IPS DF 6.9 (cell line): ENCODE measurements around the gene SKIDA1.
"Not testable (repeated sequence)": the region's sequence is repeated elsewhere in the genome, so short reads cannot be mapped to it uniquely, and the experiment has no call there.

Experiments used
- DNase-seq: peaks from one replicate; pipeline ENCODE4 v3.0.0-alpha.2; 2013; ENCODE audit warnings: low read depth, low spot score
- H3K27ac ChIP-seq: one replicate; pipeline ENCODE4 v1.5.1; 2013; ENCODE audit warnings: low read length, control low read depth
- H3K27me3 ChIP-seq: 2 replicates; pipeline ENCODE4 v1.6.1; 2013; ENCODE audit warnings: mild to moderate bottlenecking, low read length; ENCODE audit not compliant: control insufficient read depth, insufficient read depth
- H3K36me3 ChIP-seq: 2 replicates; pipeline ENCODE4 v1.6.1; 2013; ENCODE audit warnings: low read length; ENCODE audit not compliant: control insufficient read depth, insufficient read depth
- H3K4me1 ChIP-seq: 2 replicates; pipeline ENCODE4 v1.6.1; 2013; ENCODE audit warnings: low read length; ENCODE audit not compliant: control insufficient read depth, insufficient read depth
- H3K4me3 ChIP-seq: 2 replicates; pipeline ENCODE4 v1.5.1; 2013; ENCODE audit warnings: mild to moderate bottlenecking, low read length
- H3K9me3 ChIP-seq: 2 replicates; pipeline ENCODE4 v1.6.1; 2013; ENCODE audit warnings: low read length, inconsistent platforms; ENCODE audit not compliant: control insufficient read depth, insufficient read depth
- whole genome bisulfite sequencing: extraction: QIAGEN DNeasy Blood & Tissue Kit; methylation state at CpG from one replicate; pipeline ENCODE4 v1.1.7; 2013; ENCODE audit warnings: mixed read lengths, missing lambda C conversion rate; ENCODE audit not compliant: insufficient read length, insufficient coverage; 5-methylcytosine and 5-hydroxymethylcytosine counted together

SKIDA1 gene

DNA sequence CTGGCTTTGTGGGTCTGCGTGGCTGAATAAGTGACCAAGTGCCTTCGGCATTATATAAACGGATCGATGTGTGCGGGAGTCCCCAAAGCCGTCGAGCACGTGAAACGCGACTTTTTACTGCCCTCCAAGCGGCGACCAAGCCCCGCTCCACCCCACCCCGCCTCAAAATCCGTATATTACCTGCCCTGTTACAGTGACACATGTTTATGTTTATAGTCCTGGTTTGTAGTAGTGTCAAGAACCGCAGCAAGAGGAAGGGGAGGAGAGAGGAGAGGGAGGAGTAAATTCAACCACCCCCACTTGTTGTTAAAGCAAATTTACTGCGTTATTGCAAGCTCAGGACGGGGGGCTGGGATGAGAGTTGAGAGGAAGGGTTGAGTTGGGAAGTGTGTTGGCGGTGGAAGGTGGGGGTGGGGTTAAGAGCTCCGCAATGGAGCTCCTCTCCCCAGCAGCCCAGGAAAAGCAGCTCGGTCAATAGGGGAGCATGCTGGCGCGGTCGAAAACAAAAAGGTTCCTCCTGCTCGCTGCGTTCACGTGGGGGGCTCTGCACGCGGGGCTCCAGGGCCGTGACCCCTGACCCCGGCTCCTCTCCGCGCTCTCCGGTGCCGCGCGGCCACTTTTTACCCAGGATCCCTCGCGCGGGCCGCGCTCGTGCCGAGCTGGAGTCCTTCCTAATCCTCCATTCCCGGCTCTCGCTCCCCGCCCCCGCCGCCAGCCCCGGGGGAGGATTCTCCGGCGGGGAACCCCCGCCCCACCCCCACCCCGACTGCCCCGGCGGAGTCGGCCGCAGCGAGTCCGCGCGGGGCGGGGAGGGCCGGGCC is at the start of gene SKIDA1:
TSS of gene SKIDA1 (minus strand) at position 316 of the 821 bp plus-strand sequence. CDS start 7,860 bp downstream, outside the sequence.
- Histone ChIP-seq H3K9me3 (no peaks in the 10 kb centered on the region), H3K4me1 (peaks cover 4% of the 10 kb centered on the region), H3K27me3 (no peaks in the 10 kb centered on the region), H3K27ac (peak within 1 kb of the TSS; percentile 33), H3K4me3 (peak within 1 kb of the TSS; percentile 60; the same call in 1 of the 2 replicates), H3K36me3 (no peaks in the 10 kb centered on the region)
- WGBS: no CpG with 5 or more reads among the region's 64 CpGs
- no peak for DNase-seq

DNA sequence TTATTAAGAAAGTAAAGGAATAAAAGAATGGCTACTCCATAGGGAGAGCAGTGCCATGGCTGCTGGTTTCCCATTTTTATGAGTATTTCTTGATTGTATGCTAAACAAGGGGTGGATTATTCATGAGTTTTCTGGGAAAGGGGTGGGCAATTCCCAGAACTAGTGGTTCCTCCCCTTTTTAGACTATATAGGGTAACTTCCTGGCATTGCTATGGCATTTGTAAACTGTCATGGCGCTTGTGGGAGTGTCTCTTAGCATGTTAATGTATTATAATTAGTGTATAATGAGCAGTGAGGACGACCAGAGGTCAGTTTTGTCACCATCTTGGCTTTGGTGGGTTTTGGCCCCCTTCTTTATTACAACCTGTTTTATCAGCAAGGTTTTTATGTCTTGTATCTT is 49.0 kb upstream of the SKIDA1 start:
- not testable (repeated sequence) for H3K27ac ChIP-seq, H3K4me1 ChIP-seq
- no CpG with 5 or more reads among the region's 2 CpGs for WGBS

DNA sequence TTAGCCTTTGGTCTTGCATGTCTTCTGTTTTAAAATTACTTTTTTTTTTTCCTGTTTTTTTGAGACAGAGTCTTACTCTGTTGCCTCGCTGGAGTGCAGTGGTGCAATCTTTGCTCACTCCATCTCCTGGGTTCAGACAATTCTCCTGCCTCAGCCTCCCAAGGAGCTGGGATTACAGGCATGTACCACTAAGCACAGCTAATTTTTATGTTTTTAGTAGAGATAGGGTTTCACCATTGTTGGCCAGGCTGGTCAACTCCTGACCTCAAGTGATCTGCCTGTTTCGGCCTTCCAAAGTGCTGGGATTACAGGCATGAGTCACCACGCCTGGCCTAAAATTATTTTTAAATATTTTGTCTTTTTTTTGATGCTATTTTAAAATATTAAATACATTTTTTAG is 47.1 kb upstream of the SKIDA1 start:
- no peak overlapping the region for H3K27ac ChIP-seq
- H3K27me3 ChIP-seq: no peaks in the 10 kb centered on the region
- no peaks in the 10 kb centered on the region for H3K9me3 ChIP-seq
- no peak for DNase-seq
- H3K4me1 ChIP-seq: no peaks in the 10 kb centered on the region; the same call in 1 of the 2 replicates
- no peaks in the 10 kb centered on the region for H3K36me3 ChIP-seq
- H3K4me3 ChIP-seq: no peak overlapping the region
- no CpG with 5 or more reads among the region's 3 CpGs for WGBS

More for the DNA sequence above, 49.0 kb upstream of the SKIDA1 start:
- H3K9me3 ChIP-seq, DNase-seq, H3K27me3 ChIP-seq, H3K36me3 ChIP-seq, H3K4me3 ChIP-seq: not testable (repeated sequence)

DNA sequence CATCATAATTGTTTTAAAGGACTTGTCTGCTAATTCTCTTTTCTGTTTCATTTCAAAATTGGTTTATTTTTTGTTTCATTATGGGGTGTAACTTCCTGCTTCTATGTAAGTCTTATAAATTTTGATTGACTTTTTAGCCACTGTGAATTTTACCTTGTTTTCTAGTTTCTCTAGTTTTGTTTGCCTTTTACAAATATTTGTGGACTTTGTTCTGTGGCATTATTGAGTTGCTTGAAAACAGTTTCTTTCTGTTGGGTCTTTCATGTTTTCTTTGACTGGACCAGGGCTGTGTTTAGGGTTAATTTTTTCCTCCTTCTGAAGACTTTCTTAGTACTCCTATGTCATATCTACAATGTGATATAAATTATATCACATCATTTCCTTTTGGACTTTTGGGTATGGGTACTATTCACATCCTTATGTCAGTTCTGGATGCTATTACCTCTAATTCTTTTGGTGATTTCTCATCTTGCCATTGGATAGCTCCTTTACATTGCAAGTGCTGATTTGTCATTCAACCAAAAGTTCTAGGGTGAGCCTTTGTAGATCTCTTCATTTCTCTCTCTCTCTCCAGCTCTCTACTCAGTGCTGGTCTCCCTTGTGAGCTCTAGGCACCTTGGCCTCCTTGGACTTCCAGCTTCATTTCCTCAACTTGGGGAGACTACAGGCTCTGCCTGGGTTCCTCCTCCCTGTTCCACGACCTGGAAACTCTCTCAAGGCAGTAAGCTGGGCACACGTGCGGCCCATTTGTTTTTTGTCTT is 45.5 kb upstream of the SKIDA1 start:
- H3K4me3 ChIP-seq: no peak overlapping the region
- no peaks in the 10 kb centered on the region for H3K36me3 ChIP-seq
- no peaks in the 10 kb centered on the region for H3K9me3 ChIP-seq
- H3K4me1 ChIP-seq: no peaks in the 10 kb centered on the region; the same call in 1 of the 2 replicates
- H3K27me3 ChIP-seq: no peaks in the 10 kb centered on the region
- WGBS: no CpG with 5 or more reads among the region's 3 CpGs
- no peak for DNase-seq
- no peak overlapping the region for H3K27ac ChIP-seq

DNA sequence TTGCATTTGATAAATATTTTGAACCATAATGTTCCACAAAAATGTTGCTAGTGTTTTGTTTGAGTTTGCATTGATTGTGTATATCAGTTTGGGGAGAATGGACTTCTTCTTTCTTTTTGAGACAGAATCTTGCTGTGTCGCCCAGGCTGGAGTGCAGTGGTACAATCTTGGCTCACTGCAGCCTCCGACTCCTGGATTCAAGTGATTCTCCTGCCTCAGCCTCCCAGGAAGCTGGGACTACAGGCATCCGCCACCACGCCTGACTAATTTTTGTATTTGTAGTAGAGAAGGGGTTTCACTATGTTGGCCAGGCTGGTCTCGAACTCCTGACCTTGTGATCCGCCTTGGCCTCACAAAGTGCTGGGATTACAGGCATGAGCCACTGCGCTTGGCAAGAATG is 33.5 kb upstream of the SKIDA1 start:
- not testable (repeated sequence) for H3K4me3 ChIP-seq, H3K36me3 ChIP-seq
- no CpG with 5 or more reads among the region's 7 CpGs for WGBS

GRCh38 chr10:21556527-21556926 is 31.0 kb upstream of the SKIDA1 start:
- peaks cover 7% of the 10 kb centered on the region; the same call in 1 of the 2 replicates for H3K36me3 ChIP-seq
- no peaks in the 10 kb centered on the region for H3K27me3 ChIP-seq
- no CpG with 5 or more reads among the region's 8 CpGs for WGBS

More for the DNA sequence above, 33.5 kb upstream of the SKIDA1 start:
- H3K4me1 ChIP-seq, H3K27ac ChIP-seq, H3K9me3 ChIP-seq, H3K27me3 ChIP-seq, DNase-seq: not testable (repeated sequence)

GRCh38 chr10:21552638-21553037 is 27.2 kb upstream of the SKIDA1 start:
- peaks cover 7% of the 10 kb centered on the region; the same call in 1 of the 2 replicates for H3K36me3 ChIP-seq
- DNase-seq: no peak
- no peak overlapping the region for H3K4me3 ChIP-seq

More at GRCh38 chr10:21556527-21556926, 31.0 kb upstream of the SKIDA1 start:
- H3K4me1 ChIP-seq: no peaks in the 10 kb centered on the region
- no peak for DNase-seq
- no peaks in the 10 kb centered on the region for H3K9me3 ChIP-seq
- H3K4me3 ChIP-seq: no peak overlapping the region
- H3K27ac ChIP-seq: no peak overlapping the region

DNA sequence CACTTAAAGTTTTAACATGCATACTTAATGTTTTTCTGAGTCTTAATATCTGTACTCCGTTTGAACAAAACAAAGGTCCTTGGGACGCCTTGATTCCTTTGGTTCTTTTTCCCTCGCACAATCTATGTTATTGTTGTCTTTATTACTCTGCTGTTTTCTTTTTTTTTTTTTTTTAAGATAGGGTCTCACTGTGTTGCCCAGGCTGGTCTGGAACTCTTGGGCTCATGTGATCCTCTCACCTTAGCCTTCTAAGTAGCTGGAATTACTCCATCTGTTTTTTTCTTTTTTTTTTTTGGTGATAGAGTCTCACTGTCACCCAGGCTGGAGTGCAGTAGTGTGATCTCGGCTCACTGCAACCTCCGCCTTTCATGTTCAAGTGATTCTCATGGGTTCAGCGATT is 21.8 kb upstream of the SKIDA1 start:
- peaks cover 18% of the 10 kb centered on the region for H3K36me3 ChIP-seq
- no peak overlapping the region for H3K27ac ChIP-seq
- DNase-seq: no peak
- no peaks in the 10 kb centered on the region for H3K9me3 ChIP-seq
- no peaks in the 10 kb centered on the region; the same call in 1 of the 2 replicates for H3K4me1 ChIP-seq
- WGBS: no CpG with 5 or more reads among the region's 6 CpGs
- no peak overlapping the region for H3K4me3 ChIP-seq
- no peaks in the 10 kb centered on the region for H3K27me3 ChIP-seq

More at GRCh38 chr10:21552638-21553037, 27.2 kb upstream of the SKIDA1 start:
- no peaks in the 10 kb centered on the region for H3K27me3 ChIP-seq
- no peak overlapping the region for H3K27ac ChIP-seq
- H3K9me3 ChIP-seq: no peaks in the 10 kb centered on the region
- H3K4me1 ChIP-seq: no peaks in the 10 kb centered on the region
- whole genome bisulfite sequencing: no CpG with 5 or more reads among the region's 8 CpGs

GRCh38 chr10:21540701-21541100 is 15.2 kb upstream of the SKIDA1 start:
- DNase-seq, H3K27me3 ChIP-seq, H3K27ac ChIP-seq, H3K9me3 ChIP-seq, H3K4me1 ChIP-seq, H3K4me3 ChIP-seq: not testable (repeated sequence)
- no CpG with 5 or more reads among the region's 4 CpGs for WGBS
- H3K36me3 ChIP-seq: peaks cover 26% of the 10 kb centered on the region

GRCh38 chr10:21536874-21537273 is 11.4 kb upstream of the SKIDA1 start:
- H3K27ac ChIP-seq: no peak overlapping the region
- H3K36me3 ChIP-seq: peaks cover 9% of the 10 kb centered on the region
- WGBS: no CpG with 5 or more reads among the region's 3 CpGs

More at GRCh38 chr10:21536874-21537273, 11.4 kb upstream of the SKIDA1 start:
- H3K4me1 ChIP-seq: 0 out of 2 replicates have a peak, but pooled peaks cover 2% of the 10 kb centered on the region
- H3K4me3 ChIP-seq: no peak overlapping the region
- H3K9me3 ChIP-seq: no peaks in the 10 kb centered on the region
- no peak for DNase-seq
- H3K27me3 ChIP-seq: no peaks in the 10 kb centered on the region
